SK-N-SH (cell line): Measurements from ENCODE around the gene CUEDC1. TPM values are rescaled to one million over a fixed set of nuclear protein-coding genes. Genes with fewer than 3 reads are reported as not detected.

Experiments
- CTCF ChIA-PET: fragments of 300-600, 350-600 bp; formaldehyde crosslinking; extraction: SDS; loops from one replicate; lab custom pipeline; 2021; lab: Yijun Ruan, JAX
- POLR2A ChIA-PET: fragments of 350-600 bp; sonication (Branson Sonifier 250); formaldehyde crosslinking; extraction: SDS; loops from one replicate; lab custom pipeline; 2020; ENCODE audit warnings: antibody characterized with exemption, inconsistent platforms; lab: Yijun Ruan, JAX
- DNase-seq: peaks from one replicate; pipeline ENCODE4 v3.0.0; 2012
- H2AFZ ChIP-seq: fragments of 200-600 bp; sonication (generic); 2 replicates; pipeline ENCODE4 v1.8.1; 2016; ENCODE audit warnings: antibody characterized with exemption, mild to moderate bottlenecking, low read depth
- H3F3A ChIP-seq: fragments of 200-600 bp; sonication (generic); replicated peaks from 2 replicates; pipeline ENCODE3; 2016; ENCODE audit warnings: antibody characterized with exemption, mild to moderate bottlenecking; ENCODE audit not compliant: insufficient read depth
- H3K27ac ChIP-seq, 2 experiments: fragments of 200-500 bp in 1 of 2; fragments of 200-600 bp in 1 of 2; sonication (Bioruptor generic) in 1 of 2; sonication (generic), shearing (Covaris generic) in 1 of 2; 2 replicates each; pipeline versions ENCODE4 v1.5.1 to v1.6.1; 2014 to 2016; ENCODE audit warnings: low read depth in 2 of 2, inconsistent platforms in 1 of 2, low read length in 1 of 2, mild to moderate bottlenecking in 1 of 2, mixed read lengths in 1 of 2
- H3K27me3 ChIP-seq: fragments of 200-600 bp; sonication (generic), shearing (Covaris generic); 2 replicates; pipeline ENCODE4 v1.6.1; 2016; ENCODE audit warnings: mixed run types; ENCODE audit not compliant: insufficient read depth
- H3K36me3 ChIP-seq, 2 experiments: fragments of 200-500 bp in 1 of 2; fragments of 200-600 bp in 1 of 2; sonication (Bioruptor generic) in 1 of 2; sonication (generic) in 1 of 2; replicated peaks in 1 of 2; 2 replicates each; pipeline versions ENCODE3 to v1.5.1; 2014 to 2016; ENCODE audit warnings: low read length in 1 of 2, mild to moderate bottlenecking in 1 of 2; ENCODE audit not compliant: insufficient read depth in 2 of 2, control insufficient read depth in 1 of 2
- H3K4me1 ChIP-seq, 2 experiments: fragments of 200-500 bp in 1 of 2; fragments of 200-600 bp in 1 of 2; sonication (Bioruptor generic) in 1 of 2; sonication (generic), shearing (Covaris generic) in 1 of 2; 2 replicates each; pipeline versions ENCODE4 v1.5.1 to v1.6.1; 2014 to 2016; ENCODE audit warnings: low read depth in 1 of 2, low read length in 1 of 2, mixed run types in 1 of 2; ENCODE audit not compliant: insufficient read depth in 2 of 2, control insufficient read depth in 1 of 2
- H3K4me2 ChIP-seq: fragments of 200-600 bp; sonication (generic), shearing (Covaris generic); 2 replicates; pipeline ENCODE4 v1.6.1; 2017; ENCODE audit warnings: mixed run types
- H3K4me3 ChIP-seq, 2 experiments: fragments of 200-500 bp in 1 of 2; fragments of 200-600 bp in 1 of 2; sonication (Bioruptor generic) in 1 of 2; sonication (generic), shearing (Covaris generic) in 1 of 2; 2 replicates each; pipeline versions ENCODE4 v1.5.1 to v1.8.1; 2014 to 2016; ENCODE audit warnings: low read depth in 2 of 2, inconsistent platforms in 1 of 2, low read length in 1 of 2, mild to moderate bottlenecking in 1 of 2, mixed read lengths in 1 of 2, moderate library complexity in 1 of 2
- H3K79me2 ChIP-seq: fragments of 200-600 bp; sonication (generic); 2 replicates; pipeline ENCODE4 v1.8.1; 2017; ENCODE audit warnings: mild to moderate bottlenecking; ENCODE audit not compliant: insufficient read depth
- H3K9ac ChIP-seq: fragments of 200-600 bp; sonication (generic); 2 replicates; pipeline ENCODE4 v1.6.1; 2017; ENCODE audit warnings: mixed run types
- H3K9me2 ChIP-seq: fragments of 200-600 bp; sonication (generic); 2 replicates; pipeline ENCODE4 v1.6.1; 2017; ENCODE audit warnings: mixed run types
- H3K9me3 ChIP-seq: fragments of 200-600 bp; sonication (generic); 2 replicates; pipeline ENCODE4 v1.6.1; 2017; ENCODE audit warnings: mixed run types, mild to moderate bottlenecking, moderate library complexity
- H4K20me1 ChIP-seq: fragments of 200-600 bp; sonication (generic); 2 replicates; pipeline ENCODE4 v1.6.1; 2017; ENCODE audit warnings: mild to moderate bottlenecking, mixed run types; ENCODE audit not compliant: insufficient read depth
- ELF1 ChIP-seq: IDR thresholded peaks from 2 replicates; pipeline ENCODE4 v1.4.0; 2012
- EZH2phosphoT487 ChIP-seq: fragments of 200-600 bp; sonication (generic); IDR thresholded peaks from 2 replicates; pipeline ENCODE4 v1.6.1; 2017; ENCODE audit warnings: low read depth, mixed run types, mild to moderate bottlenecking, antibody characterized with exemption, moderate library complexity, borderline replicate concordance
- FOSL2 ChIP-seq: IDR thresholded peaks from 2 replicates; pipeline ENCODE4 v1.4.0; 2012; ENCODE audit warnings: low read depth, mild to moderate bottlenecking, moderate library complexity, borderline replicate concordance
- GABPA ChIP-seq: IDR thresholded peaks from 2 replicates; pipeline ENCODE4 v1.4.0; 2012; ENCODE audit warnings: low read depth, mild to moderate bottlenecking
- GATA2 ChIP-seq: sonication (generic); formaldehyde crosslinking; IDR thresholded peaks from 2 replicates; pipeline ENCODE4 v1.5.0; 2020; ENCODE audit warnings: mild to moderate bottlenecking, missing genetic modification reagents
- MEF2A ChIP-seq: IDR thresholded peaks from 2 replicates; pipeline ENCODE4 v1.4.0; 2012; ENCODE audit warnings: low read depth, borderline replicate concordance
- NFIC ChIP-seq: IDR thresholded peaks from 2 replicates; pipeline ENCODE4 v1.4.0; 2012; ENCODE audit warnings: borderline replicate concordance
- RCOR1 ChIP-seq: fragments of 150-350 bp; IDR thresholded peaks from 2 replicates; pipeline ENCODE4 v1.6.1; 2017; ENCODE audit warnings: antibody characterized with exemption, low read length
- RXRA ChIP-seq: IDR thresholded peaks from 2 replicates; pipeline ENCODE4 v1.4.0; 2012; ENCODE audit warnings: low read depth, mild to moderate bottlenecking, borderline replicate concordance
- SIN3A ChIP-seq: IDR thresholded peaks from 2 replicates; pipeline ENCODE4 v1.6.1; 2012; ENCODE audit warnings: low read depth, mild to moderate bottlenecking, low read length, moderate library complexity, borderline replicate concordance
- SMC3 ChIP-seq: IDR thresholded peaks from 2 replicates; pipeline ENCODE4 v1.6.1; 2012; ENCODE audit warnings: low read depth, low read length, improper control_type of control experiment
- WGBS: methylation state at CpG from one replicate; pipeline ENCODE4 v1.1.6; 2017; ENCODE audit warnings: low lambda C conversion rate; 5-methylcytosine and 5-hydroxymethylcytosine counted together
- polyA plus RNA-seq, 3 experiments: library from polyadenylated mRNA; depleted of rRNA; stranded (reverse); fragments of >200 nt; gene quantifications; 2 replicates each; pipeline ENCODE4 v1.2.3, GENCODE V29; 2012

Gene CUEDC1
- polyA plus RNA-seq, 1 of the 3 experiments (the other 2 are of a cell fraction) = 58.9 TPM

GRCh38 chr17:57915544-57915943 is 39.7 kb downstream of the CUEDC1 start:
- ChIA-PET CTCF (interaction anchor here (0.6 to 2.2 kb wide), 7 partner anchors 10 to 84 kb away, joined by 3 to 8 read pairs (median 4); no protein-coding TSS in a partner anchor), POLR2A (interaction anchor here (0.8 to 1.5 kb wide), 2 partner anchors 10 to 92 kb away, joined by 3 to 4 read pairs; partner anchors contain the start of gene SRSF1)
- DNase-seq = no peak
- TF ChIP-seq EZH2phosphoT487 = no peak
- no peak for TF ChIP-seq RXRA
- no peak for TF ChIP-seq NFIC
- TF ChIP-seq SIN3A = no peak
- no peak for TF ChIP-seq ELF1
- no peak for TF ChIP-seq RCOR1
- Histone ChIP-seq H2AFZ (no peak overlapping the region), H3K27ac (no peak overlapping the region; a peak in 1 of 4 replicates), H3K36me3 (no peaks in the 10 kb centered on the region), H3K4me3 (no peak overlapping the region), H3K27me3 (no peaks in the 10 kb centered on the region), H3K9ac (no peak overlapping the region), H3K9me2 (no peaks in the 10 kb centered on the region), H3K9me3 (no peaks in the 10 kb centered on the region), H3K79me2 (peaks cover 72% of the 10 kb centered on the region), H3F3A (peaks cover 6% of the 10 kb centered on the region), H3K4me1 (peaks cover 9 to 49% of the 10 kb centered on the region in 2 experiments; a peak in 1 of 4 replicates), H3K4me2 (no peak overlapping the region), H4K20me1 (no peaks in the 10 kb centered on the region; the same call in 1 of the 2 replicates)
- WGBS = 83% methylated on average over 8 of the region's 9 CpGs

- no peaks in the 10 kb centered on the region for H3K27me3 ChIP-seq
- H3K36me3 ChIP-seq = no peaks in the 10 kb centered on the region
- no peak overlapping the region for H3K9ac ChIP-seq
- CTCF ChIA-PET = interaction anchor here (1.0 to 2.2 kb wide), 5 partner anchors 9 to 198 kb away, joined by 3 to 8 read pairs (median 6); no protein-coding TSS in a partner anchor
- TF ChIP-seq FOSL2 = no peak
- H2AFZ ChIP-seq = no peak overlapping the region
- no peaks in the 10 kb centered on the region for H3K9me3 ChIP-seq
- POLR2A ChIA-PET = interaction anchor here (1.5 kb wide), 1 partner anchor 93 kb away, joined by 4 read pairs; the partner anchor contains the start of gene SRSF1
- H3K4me3 ChIP-seq = no peak overlapping the region
- H3K4me2 ChIP-seq = no peak overlapping the region
- WGBS = 91% methylated on average over 5 of the region's 5 CpGs
- peaks cover 9 to 49% of the 10 kb centered on the region in 2 experiments; a peak in 1 of 4 replicates for H3K4me1 ChIP-seq
- H4K20me1 ChIP-seq = no peaks in the 10 kb centered on the region; the same call in 1 of the 2 replicates
- H3K79me2 ChIP-seq = peaks cover 72% of the 10 kb centered on the region
- no peak for DNase-seq
- no peak overlapping the region; a peak in 1 of 4 replicates for H3K27ac ChIP-seq
- no peaks in the 10 kb centered on the region for H3F3A ChIP-seq
- H3K9me2 ChIP-seq = no peaks in the 10 kb centered on the region
Observed at GRCh38 chr17:57914273-57915142, 40.7 kb downstream of the CUEDC1 start.

GRCh38 chr17:57913575-57914272 is 41.5 kb downstream of the CUEDC1 start:
- H3K9me3 ChIP-seq = no peaks in the 10 kb centered on the region
- 87% methylated on average over 7 of the region's 7 CpGs for WGBS
- peaks cover 70% of the 10 kb centered on the region for H3K79me2 ChIP-seq
- no peak overlapping the region for H3K27ac ChIP-seq
- H3K4me1 ChIP-seq = peaks cover 9 to 49% of the 10 kb centered on the region in 2 experiments; a peak in 1 of 4 replicates
- CTCF ChIA-PET = interaction anchor here (1.0 to 1.1 kb wide), 2 partner anchors 45 to 199 kb away, joined by 3 read pairs; no protein-coding TSS in a partner anchor
- H3K4me2 ChIP-seq = no peak overlapping the region
- no peak overlapping the region for H2AFZ ChIP-seq
- no peak for DNase-seq
- H3K9ac ChIP-seq = no peak overlapping the region
- no peaks in the 10 kb centered on the region for H3K9me2 ChIP-seq
- no peaks in the 10 kb centered on the region; the same call in 1 of the 2 replicates for H4K20me1 ChIP-seq
- H3K36me3 ChIP-seq = no peaks in the 10 kb centered on the region
- H3K27me3 ChIP-seq = no peaks in the 10 kb centered on the region
- POLR2A ChIA-PET = no interaction called here
- no peak overlapping the region for H3K4me3 ChIP-seq
- no peaks in the 10 kb centered on the region for H3F3A ChIP-seq
- TF ChIP-seq SMC3 = no peak
- TF ChIP-seq GABPA = no peak
- TF ChIP-seq GATA2 (CRISPR knock-in tag) = no peak
- TF ChIP-seq MEF2A = no peak
- TF ChIP-seq, all 33 proteins: peak for 0
